GM20431 (cell line): Measurements from ENCODE around the gene ASTL.

Experiments used
- in situ Hi-C: fragments of 300-500 bp; cut with MseI, MboI; formaldehyde crosslinking; loops from one replicate; pipeline ENCODE4 v1.15.0; 2020; ENCODE audit warnings: low sequenced_read_pairs; ENCODE audit not compliant: unreplicated experiment

ASTL gene

GRCh38 chr2:96134421-96134820, 3.9 kb downstream of the ASTL start:
- in situ Hi-C loops: loop anchor here (10.0 kb wide), 1 partner anchor 50 kb away; no protein-coding TSS in a partner anchor

- in situ Hi-C loops: loop anchor here (10.0 kb wide), 1 partner anchor 53 kb away; no protein-coding TSS in a partner anchor
Observed at GRCh38 chr2:96131813-96132745, 6.2 kb downstream of the ASTL start.

GRCh38 chr2:96131152-96131812, 7.0 kb downstream of the ASTL start:
- in situ Hi-C loops: loop anchor here (10.0 kb wide), 1 partner anchor 54 kb away; no protein-coding TSS in a partner anchor

- in situ Hi-C loops: loop anchor here (10.0 kb wide), 1 partner anchor 54 kb away; no protein-coding TSS in a partner anchor
Observed at GRCh38 chr2:96130483-96130882, 7.8 kb downstream of the ASTL start.

- in situ Hi-C loops: loop anchor here (10.0 kb wide), 1 partner anchor 55 kb away; no protein-coding TSS in a partner anchor
Observed at GRCh38 chr2:96129528-96130120, 8.7 kb downstream of the ASTL start.

GRCh38 chr2:96128456-96128855, 9.8 kb downstream of the ASTL start:
- in situ Hi-C loops: no loop called here

- in situ Hi-C loops: loop anchor here (25.0 kb wide), 1 partner anchor 112 kb away; no protein-coding TSS in a partner anchor
Observed at GRCh38 chr2:96124406-96125265, 13.7 kb downstream of the ASTL start.

- in situ Hi-C loops: loop anchor here (25.0 kb wide), 1 partner anchor 112 kb away; no protein-coding TSS in a partner anchor
Observed at GRCh38 chr2:96123936-96124335, 14.4 kb downstream of the ASTL start.

- in situ Hi-C loops: loop anchor here (25.0 kb wide), 1 partner anchor 111 kb away; no protein-coding TSS in a partner anchor
Observed at GRCh38 chr2:96123290-96123689, 15.0 kb downstream of the ASTL start.

GRCh38 chr2:96122391-96122790, 15.9 kb downstream of the ASTL start:
- in situ Hi-C loops: loop anchor here (25.0 kb wide), 1 partner anchor 110 kb away; no protein-coding TSS in a partner anchor

GRCh38 chr2:96121414-96121813, 16.9 kb downstream of the ASTL start:
- in situ Hi-C loops: loop anchor here (25.0 kb wide), 1 partner anchor 109 kb away; no protein-coding TSS in a partner anchor

GRCh38 chr2:96120991-96121390, 17.3 kb downstream of the ASTL start:
- in situ Hi-C loops: loop anchor here (25.0 kb wide), 1 partner anchor 109 kb away; no protein-coding TSS in a partner anchor

- in situ Hi-C loops: loop anchor here (25.0 kb wide), 1 partner anchor 108 kb away; no protein-coding TSS in a partner anchor
Observed at GRCh38 chr2:96120091-96120720, 18.1 kb downstream of the ASTL start.

GRCh38 chr2:96119389-96119751, 18.9 kb downstream of the ASTL start:
- in situ Hi-C loops: loop anchor here (25.0 kb wide), 1 partner anchor 107 kb away; no protein-coding TSS in a partner anchor

- in situ Hi-C loops: loop anchor here (25.0 kb wide), 1 partner anchor 107 kb away; no protein-coding TSS in a partner anchor
Observed at GRCh38 chr2:96118698-96119388, 19.5 kb downstream of the ASTL start.

GRCh38 chr2:96117701-96118588, 20.4 kb downstream of the ASTL start:
- in situ Hi-C loops: loop anchor here (25.0 kb wide), 1 partner anchor 106 kb away; no protein-coding TSS in a partner anchor
